Right lobe of liver (tissue), 6 donors: ENCODE data around the gene OR5H15. TPM values are rescaled to one million over a fixed set of nuclear protein-coding genes. Genes with fewer than 3 reads are reported as not detected.
"Not testable (repeated sequence)": the region's sequence is repeated elsewhere in the genome, so short reads cannot be mapped to it uniquely, and the experiment has no call there.

Experiments used
- ATAC-seq, 4 donors: fragments of 200-7000 bp; cut with Tn5 transposase; one replicate each; pipeline ENCODE4 v1.9.1; 2020; ENCODE audit warnings: mild to moderate bottlenecking in 4 of 4, moderate library complexity in 4 of 4
- DNase-seq, 3 donors: peaks; one replicate each; pipeline ENCODE4 v3.0.0-alpha.2; 2020
- H3K27ac ChIP-seq, 3 donors: fragments of 200-600 bp; one replicate each; pipeline ENCODE4 v1.8.0; 2022
- H3K27me3 ChIP-seq, 2 donors: fragments of 200-600 bp; one replicate each; pipeline ENCODE4 v1.8.0; 2022
- H3K36me3 ChIP-seq, 4 donors: fragments of 200-600 bp; sonication (generic) in 1 of 4; one replicate each; pipeline versions ENCODE4 v1.5.1 to v1.8.0; 2017 to 2022; ENCODE audit warnings: control low read depth in 1 of 4
- H3K4me1 ChIP-seq, 4 donors: fragments of 200-600 bp; sonication (generic) in 1 of 4; one replicate each; pipeline versions ENCODE4 v1.5.1 to v1.8.0; 2017 to 2022; ENCODE audit warnings: control low read depth in 1 of 4
- H3K4me3 ChIP-seq, 3 donors: fragments of 200-600 bp; one replicate each; pipeline ENCODE4 v1.8.0; 2022
- H3K9me3 ChIP-seq, 4 donors: fragments of 200-600 bp; sonication (generic) in 1 of 4; one replicate each; pipeline versions ENCODE4 v1.5.1 to v1.8.0; 2017 to 2022; ENCODE audit warnings: control low read depth in 1 of 4
- POLR2A ChIP-seq: fragments of 450-650 bp; IDR thresholded peaks from one replicate; pipeline ENCODE4 v1.6.1; 2017; ENCODE audit warnings: antibody characterized with exemption, mild to moderate bottlenecking
- WGBS: methylation state at CpG from one replicate; pipeline ENCODE4 v1.1.6; 2018; ENCODE audit warnings: low coverage, low lambda C conversion rate; ENCODE audit not compliant: insufficient coverage; ENCODE audit errors: missing lambda C conversion rate; 5-methylcytosine and 5-hydroxymethylcytosine counted together
- intact Hi-C, 2 donors: fragments of 100-400 bp; cut with DNase I; formaldehyde crosslinking; loops; one replicate each; pipeline versions ENCODE4 v1.11.2 to v1.14.1; 2022
- total RNA-seq, 6 experiments: library from RNA; depleted of rRNA in 2 of 6; stranded (reverse); fragments of >200 nt in 2 of 6; fragmentation: NEBNext Ultra II Directional in 3 of 6; extraction: Animal tissue kit (Norgen Biotek cat#: 25700) in 3 of 6; gene quantifications; one replicate each; pipeline versions ENCODE4 v1.1.0 to v1.2.4, GENCODE V29; 2016 to 2023
- TF ChIP-seq, protein P1 (sequence below), 4 donors: fragments of 200-600 bp in 3 of 4; fragments of 450-650 bp in 1 of 4; IDR thresholded peaks; one replicate each; pipeline versions ENCODE4 v1.5.1 to v1.8.0; 2016 to 2022; ENCODE audit warnings: antibody characterized with exemption in 4 of 4, mild to moderate bottlenecking in 2 of 4
- donor health status: DM: no; HTN: yes; CAD: no.
- donor health status: DM: no; HTN: no; CAD: no.
- donor health status: DM: no; HTN: no; CAD: no.
- donor health status: DM: no; HTN: yes; CAD: no.
- donor health status: DM: no; HTN: yes; CAD: no.

The OR5H15 gene
- total RNA-seq, 6 experiments from 2014 or later: not detected

DNA sequence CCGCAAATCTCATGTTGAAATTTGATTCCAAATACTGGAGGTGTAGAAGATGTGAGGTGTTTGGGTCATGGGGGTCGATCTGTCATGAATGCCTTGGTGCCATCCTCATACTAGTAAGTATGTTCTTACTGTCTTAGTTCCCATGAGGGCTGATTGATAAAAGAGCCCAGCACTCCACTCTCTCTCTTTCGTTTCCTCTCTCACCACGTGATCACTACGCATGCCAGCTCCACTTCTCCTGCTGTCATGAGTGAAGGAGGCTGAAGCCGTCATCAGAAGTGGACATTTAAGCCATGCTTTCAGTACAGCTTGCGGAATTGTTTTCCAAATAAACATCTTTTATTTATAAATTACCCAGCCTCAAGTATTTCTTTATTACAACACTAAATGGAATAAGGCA, 6.1 kb downstream of the OR5H15 start:
- Histone ChIP-seq H3K27me3 (no peaks in the 10 kb centered on the region), H3K4me1 (no peaks in the 10 kb centered on the region), H3K4me3 (no peak overlapping the region), H3K27ac (no peak overlapping the region), H3K36me3 (no peaks in the 10 kb centered on the region), H3K9me3 (no peaks in the 10 kb centered on the region)
- DNase-seq (no peak), ATAC-seq (no peak)
- intact Hi-C loops: no loop called here
- 51% methylated on average over 6 of the region's 7 CpGs for WGBS
- no peak for TF ChIP-seq POLR2A
- TF ChIP-seq, protein P1, sequence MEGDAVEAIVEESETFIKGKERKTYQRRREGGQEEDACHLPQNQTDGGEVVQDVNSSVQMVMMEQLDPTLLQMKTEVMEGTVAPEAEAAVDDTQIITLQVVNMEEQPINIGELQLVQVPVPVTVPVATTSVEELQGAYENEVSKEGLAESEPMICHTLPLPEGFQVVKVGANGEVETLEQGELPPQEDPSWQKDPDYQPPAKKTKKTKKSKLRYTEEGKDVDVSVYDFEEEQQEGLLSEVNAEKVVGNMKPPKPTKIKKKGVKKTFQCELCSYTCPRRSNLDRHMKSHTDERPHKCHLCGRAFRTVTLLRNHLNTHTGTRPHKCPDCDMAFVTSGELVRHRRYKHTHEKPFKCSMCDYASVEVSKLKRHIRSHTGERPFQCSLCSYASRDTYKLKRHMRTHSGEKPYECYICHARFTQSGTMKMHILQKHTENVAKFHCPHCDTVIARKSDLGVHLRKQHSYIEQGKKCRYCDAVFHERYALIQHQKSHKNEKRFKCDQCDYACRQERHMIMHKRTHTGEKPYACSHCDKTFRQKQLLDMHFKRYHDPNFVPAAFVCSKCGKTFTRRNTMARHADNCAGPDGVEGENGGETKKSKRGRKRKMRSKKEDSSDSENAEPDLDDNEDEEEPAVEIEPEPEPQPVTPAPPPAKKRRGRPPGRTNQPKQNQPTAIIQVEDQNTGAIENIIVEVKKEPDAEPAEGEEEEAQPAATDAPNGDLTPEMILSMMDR (IDR thresholded peaks at IDR 0.05): no peak

DNA sequence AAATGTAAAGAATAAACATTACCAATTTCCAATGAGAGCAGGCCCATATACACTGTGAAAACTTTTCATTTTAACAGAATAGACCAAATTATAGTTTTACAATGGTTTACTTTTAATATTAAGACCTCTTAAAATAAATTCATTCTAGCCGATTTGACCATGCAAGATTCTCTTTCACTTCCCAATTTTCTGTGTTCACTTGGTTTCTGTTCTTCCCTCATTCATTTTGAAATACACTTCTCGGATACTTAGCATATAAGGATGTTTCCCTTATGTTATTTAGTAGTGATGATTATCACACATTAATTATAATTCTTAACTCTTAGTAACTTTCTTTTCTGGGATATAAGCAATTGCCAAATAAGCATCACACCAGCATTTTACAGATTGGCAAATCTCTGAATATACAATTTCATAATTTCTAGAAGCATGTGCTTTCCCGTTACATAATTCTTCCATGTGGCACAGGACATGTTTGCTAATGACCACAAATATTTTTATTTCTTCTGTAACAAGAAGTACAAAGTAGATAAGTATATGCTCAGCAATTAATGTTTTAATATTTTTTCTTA, 13.9 kb downstream of the OR5H15 start:
- ATAC-seq (no peak), DNase-seq (no peak)
- Histone ChIP-seq H3K27ac (no peak overlapping the region), H3K36me3 (no peaks in the 10 kb centered on the region), H3K9me3 (no peaks in the 10 kb centered on the region), H3K4me3 (no peak overlapping the region), H3K4me1 (no peaks in the 10 kb centered on the region), H3K27me3 (no peaks in the 10 kb centered on the region)
- WGBS: 43% methylated on average over 3 of the region's 3 CpGs
- intact Hi-C loops: no loop called here
- TF ChIP-seq, protein P1 (IDR thresholded peaks at IDR 0.05): no peak
- TF ChIP-seq POLR2A: no peak

DNA sequence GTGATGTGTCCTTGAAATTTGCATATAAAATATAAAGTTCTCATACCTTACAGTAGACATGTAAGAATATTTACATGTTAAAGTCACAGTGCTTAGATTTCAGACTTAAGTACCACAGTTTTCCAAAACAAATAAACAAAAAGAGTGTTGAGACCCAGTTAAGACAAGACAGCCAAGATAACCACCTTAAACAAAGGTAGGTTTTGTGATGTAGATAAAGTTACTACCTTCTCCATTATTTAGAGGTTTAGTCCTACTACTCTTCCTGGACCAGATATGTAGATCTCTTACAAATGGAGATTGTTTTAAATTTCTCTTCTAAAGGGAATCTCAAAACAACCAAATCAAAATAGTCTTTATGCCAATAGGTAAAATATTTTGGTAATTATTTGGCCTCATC, 15.7 kb downstream of the OR5H15 start:
- Histone ChIP-seq H3K9me3 (no peaks in the 10 kb centered on the region), H3K27me3 (no peaks in the 10 kb centered on the region), H3K36me3 (no peaks in the 10 kb centered on the region), H3K4me3 (no peak overlapping the region), H3K4me1 (no peaks in the 10 kb centered on the region), H3K27ac (no peak overlapping the region)
- ATAC-seq (no peak), DNase-seq (no peak)
- intact Hi-C loops: no loop called here
- no peak for TF ChIP-seq POLR2A
- TF ChIP-seq, protein P1 (IDR thresholded peaks at IDR 0.05): no peak

DNA sequence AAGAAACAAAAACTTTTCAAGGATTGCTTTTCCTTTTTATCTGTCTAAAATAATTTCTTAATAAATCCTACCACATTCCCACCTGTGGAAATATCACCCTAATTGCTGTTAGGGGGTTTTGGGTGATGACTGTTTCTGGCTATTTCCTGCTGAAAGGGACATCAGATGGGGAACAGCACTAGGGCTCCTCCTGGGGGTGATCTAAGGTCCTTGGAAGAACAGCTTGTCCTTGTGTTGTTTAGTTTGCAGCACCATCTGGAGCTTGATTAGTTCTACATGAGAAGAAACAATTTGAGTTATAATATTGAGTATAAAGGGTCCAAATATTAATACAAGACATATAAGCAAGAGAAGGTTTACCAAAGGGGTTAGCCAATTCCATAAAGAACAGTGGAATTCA, 18.7 kb downstream of the OR5H15 start:
- no peak overlapping the region for H3K27ac ChIP-seq
- H3K27me3 ChIP-seq: no peaks in the 10 kb centered on the region
- DNase-seq (no peak), ATAC-seq (no peak)
- intact Hi-C loops: no loop called here
- TF ChIP-seq, protein P1 (IDR thresholded peaks at IDR 0.05): no peak
- TF ChIP-seq POLR2A: no peak
- H3K36me3 ChIP-seq: no peaks in the 10 kb centered on the region
- H3K4me3 ChIP-seq: no peak overlapping the region
- H3K4me1 ChIP-seq: no peaks in the 10 kb centered on the region
- no peaks in the 10 kb centered on the region for H3K9me3 ChIP-seq

DNA sequence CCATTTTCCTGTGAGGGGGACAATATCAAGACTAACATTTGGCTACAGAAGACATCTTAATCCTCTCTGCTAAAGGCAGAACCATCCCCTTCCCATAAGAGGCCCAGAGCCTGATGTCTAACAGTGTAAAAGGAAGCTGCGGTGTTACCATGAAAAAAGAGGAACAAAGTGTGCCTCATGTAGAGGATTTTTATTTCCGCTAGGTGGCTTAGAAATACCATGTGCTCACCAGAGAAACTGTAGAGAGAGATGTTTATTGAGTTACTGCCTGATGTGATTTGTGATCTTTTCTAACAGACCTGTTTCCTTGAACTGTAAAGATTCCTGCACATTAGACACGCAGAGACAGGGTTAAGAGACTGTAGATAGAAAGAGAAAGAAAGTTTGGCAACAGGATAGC, 22.0 kb downstream of the OR5H15 start:
- no peaks in the 10 kb centered on the region for H3K27me3 ChIP-seq
- H3K9me3 ChIP-seq: no peaks in the 10 kb centered on the region
- intact Hi-C loops: no loop called here
- ATAC-seq (peak; percentile 46 to 65 (median 50)), DNase-seq (no peak)
- no peaks in the 10 kb centered on the region for H3K36me3 ChIP-seq
- 25% methylated on average over 3 of the region's 3 CpGs for WGBS
- H3K4me3 ChIP-seq: no peak overlapping the region
- TF ChIP-seq POLR2A: no peak
- TF ChIP-seq, protein P1 (IDR thresholded peaks at IDR 0.05): peak in 3 of 4 donors; percentile 8 to 39 (median 30)
- H3K4me1 ChIP-seq: no peaks in the 10 kb centered on the region
- H3K27ac ChIP-seq: no peak overlapping the region

DNA sequence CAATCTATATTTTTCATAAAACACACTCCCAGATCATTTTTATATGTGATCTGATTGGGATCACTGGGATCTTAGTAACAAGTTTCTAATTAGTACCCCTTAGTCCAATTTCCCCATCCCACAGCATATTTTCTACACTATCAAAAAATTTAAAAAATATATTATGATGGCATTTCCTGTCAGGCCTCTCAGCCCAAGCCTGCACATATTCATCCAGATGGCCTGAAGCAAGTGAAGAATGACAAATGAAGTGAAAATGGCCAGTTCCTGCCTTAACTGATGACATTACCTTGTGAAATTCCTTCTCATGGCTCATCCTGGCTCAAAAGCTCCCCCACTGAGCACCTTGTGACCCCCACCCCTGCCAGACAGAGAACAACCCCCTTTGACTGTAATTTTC, 24.4 kb downstream of the OR5H15 start:
- H3K27ac ChIP-seq, H3K27me3 ChIP-seq, ATAC-seq, H3K36me3 ChIP-seq, H3K9me3 ChIP-seq, H3K4me1 ChIP-seq, H3K4me3 ChIP-seq, DNase-seq, intact Hi-C loops: not testable (repeated sequence)

DNA sequence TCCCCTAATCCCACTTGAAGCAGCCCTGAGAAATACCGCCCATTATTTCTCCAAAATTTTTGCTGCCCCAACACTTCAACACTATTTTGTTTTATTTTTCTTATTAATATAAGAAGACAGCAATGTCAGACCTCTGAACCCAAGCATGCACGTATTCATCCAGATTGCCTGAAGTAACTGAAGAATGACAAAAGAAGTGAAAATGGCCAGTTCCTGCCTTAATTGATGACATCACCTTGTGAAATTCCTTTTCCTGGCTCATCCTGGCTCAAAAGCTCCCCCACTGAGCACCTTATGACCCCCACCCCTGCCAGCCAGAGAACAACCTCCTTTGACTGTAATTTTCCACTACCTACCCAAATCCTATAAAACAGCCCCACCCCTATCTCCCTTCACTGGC, 29.8 kb downstream of the OR5H15 start:
- H3K27me3 ChIP-seq, H3K4me3 ChIP-seq, ATAC-seq, intact Hi-C loops, DNase-seq, H3K9me3 ChIP-seq, H3K27ac ChIP-seq, H3K4me1 ChIP-seq, H3K36me3 ChIP-seq: not testable (repeated sequence)
- 41% methylated on average over 2 of the region's 2 CpGs for WGBS
